Liver (tissue), 3 donors: ENCODE data around the gene FITM2.

Experiments
- EGR1 ChIP-seq, 2 donors: IDR thresholded peaks; 2 replicates each; pipeline ENCODE4 v1.6.1; 2016 to 2018; ENCODE audit warnings: antibody characterized with exemption in 2 of 2, low read depth in 2 of 2
- GABPA ChIP-seq, 2 donors: IDR thresholded peaks in 1 of 2; conservative IDR thresholded peaks in 1 of 2; 2 replicates each; pipeline ENCODE4 v1.6.1; 2016; ENCODE audit warnings: antibody characterized with exemption in 2 of 2, mild to moderate bottlenecking in 1 of 2, moderate library complexity in 1 of 2
- HNF4A ChIP-seq, 2 donors: conservative IDR thresholded peaks; 2 replicates each; pipeline ENCODE4 v1.6.1; 2016; ENCODE audit warnings: antibody characterized with exemption in 2 of 2, mild to moderate bottlenecking in 2 of 2
- JUND ChIP-seq, 2 donors: IDR thresholded peaks; 2 replicates each; pipeline ENCODE4 v1.6.1; 2016; ENCODE audit warnings: antibody characterized with exemption in 2 of 2
- RAD21 ChIP-seq, 2 donors: IDR thresholded peaks; 2 replicates each; pipeline ENCODE4 v1.6.1; 2016; ENCODE audit warnings: antibody characterized with exemption in 2 of 2, mild to moderate bottlenecking in 2 of 2
- RXRA ChIP-seq, 2 donors: IDR thresholded peaks; 2 replicates each; pipeline ENCODE4 v1.6.1; 2017 to 2018; ENCODE audit warnings: antibody characterized with exemption in 2 of 2, mild to moderate bottlenecking in 1 of 2
- TAF1 ChIP-seq: conservative IDR thresholded peaks from 2 replicates; pipeline ENCODE4 v1.6.1; 2016; ENCODE audit warnings: antibody characterized with exemption, mild to moderate bottlenecking
- TF ChIP-seq, protein P1 (sequence below): fragments of 150-350 bp; IDR thresholded peaks from 2 replicates; pipeline ENCODE4 v1.5.1; 2017; ENCODE audit warnings: improper control_type of control experiment, low read depth, low read length; ENCODE audit not compliant: missing input control
- TF ChIP-seq, protein P2 (sequence below): IDR thresholded peaks from 2 replicates; pipeline ENCODE4 v1.6.1; 2016; ENCODE audit warnings: antibody characterized with exemption
- TF ChIP-seq, protein P3 (sequence below): IDR thresholded peaks from 2 replicates; pipeline ENCODE4 v1.6.1; 2016; ENCODE audit warnings: antibody characterized with exemption
- TF ChIP-seq, protein P4 (sequence below): IDR thresholded peaks from 2 replicates; pipeline ENCODE4 v1.6.1; 2016; ENCODE audit warnings: antibody characterized with exemption, mild to moderate bottlenecking
- donor health status: healthy.
- donor health status: healthy.

DNA sequence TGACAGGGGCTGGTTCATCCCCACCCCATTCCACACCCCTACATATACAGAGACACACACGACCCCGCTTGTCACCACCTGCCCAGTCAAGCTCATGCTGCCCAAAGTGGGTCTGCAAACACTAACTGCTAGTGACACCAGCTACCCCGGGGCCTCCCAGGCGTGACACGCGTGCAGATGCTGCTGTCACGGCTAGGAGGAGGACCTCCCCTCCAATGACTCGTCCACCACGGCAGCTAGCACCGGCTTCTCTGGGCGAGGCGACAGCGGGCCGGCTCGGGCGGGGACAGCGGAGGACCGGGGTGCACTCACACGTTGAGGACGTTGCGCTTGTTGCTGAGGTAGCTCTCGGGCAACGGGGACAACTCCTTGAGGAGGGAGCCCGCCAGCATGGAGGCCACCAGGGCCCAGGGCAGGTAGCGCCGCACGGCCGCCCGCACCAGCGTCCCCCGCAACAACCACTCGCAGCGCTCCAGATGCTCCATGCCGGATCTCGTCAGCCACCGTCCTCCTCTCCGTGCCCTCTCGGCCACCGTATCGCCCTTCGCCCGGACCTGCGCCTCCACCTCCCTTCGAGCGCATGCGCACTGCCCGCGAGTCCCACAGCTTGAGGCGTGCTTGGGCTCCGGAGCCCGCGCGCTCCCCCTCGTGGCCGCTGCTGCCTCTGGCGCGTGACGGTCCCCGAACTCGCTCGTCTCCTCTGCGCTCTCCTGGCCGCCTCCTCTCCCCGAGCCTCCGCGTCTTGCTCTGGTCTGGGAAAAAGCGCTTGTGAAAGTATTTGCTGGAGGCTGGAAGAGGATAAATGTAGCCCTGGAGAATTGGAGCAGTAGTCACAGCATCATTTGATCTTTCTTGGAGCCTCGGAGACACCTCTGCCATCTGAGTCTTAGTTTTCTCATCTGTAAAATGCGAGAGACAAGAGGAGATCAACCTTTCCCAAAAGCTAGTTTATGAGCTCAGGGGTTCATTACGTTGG lies at the start of gene FITM2:
- peak; percentile 46 to 70 for TF ChIP-seq HNF4A (conservative IDR thresholded peaks at IDR 0.05)
- TF ChIP-seq, protein P1, sequence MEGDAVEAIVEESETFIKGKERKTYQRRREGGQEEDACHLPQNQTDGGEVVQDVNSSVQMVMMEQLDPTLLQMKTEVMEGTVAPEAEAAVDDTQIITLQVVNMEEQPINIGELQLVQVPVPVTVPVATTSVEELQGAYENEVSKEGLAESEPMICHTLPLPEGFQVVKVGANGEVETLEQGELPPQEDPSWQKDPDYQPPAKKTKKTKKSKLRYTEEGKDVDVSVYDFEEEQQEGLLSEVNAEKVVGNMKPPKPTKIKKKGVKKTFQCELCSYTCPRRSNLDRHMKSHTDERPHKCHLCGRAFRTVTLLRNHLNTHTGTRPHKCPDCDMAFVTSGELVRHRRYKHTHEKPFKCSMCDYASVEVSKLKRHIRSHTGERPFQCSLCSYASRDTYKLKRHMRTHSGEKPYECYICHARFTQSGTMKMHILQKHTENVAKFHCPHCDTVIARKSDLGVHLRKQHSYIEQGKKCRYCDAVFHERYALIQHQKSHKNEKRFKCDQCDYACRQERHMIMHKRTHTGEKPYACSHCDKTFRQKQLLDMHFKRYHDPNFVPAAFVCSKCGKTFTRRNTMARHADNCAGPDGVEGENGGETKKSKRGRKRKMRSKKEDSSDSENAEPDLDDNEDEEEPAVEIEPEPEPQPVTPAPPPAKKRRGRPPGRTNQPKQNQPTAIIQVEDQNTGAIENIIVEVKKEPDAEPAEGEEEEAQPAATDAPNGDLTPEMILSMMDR = peak; percentile 94
- TF ChIP-seq RAD21 (IDR thresholded peaks at IDR 0.05) = peak; percentile 86 to 94
- TF ChIP-seq, protein P2, sequence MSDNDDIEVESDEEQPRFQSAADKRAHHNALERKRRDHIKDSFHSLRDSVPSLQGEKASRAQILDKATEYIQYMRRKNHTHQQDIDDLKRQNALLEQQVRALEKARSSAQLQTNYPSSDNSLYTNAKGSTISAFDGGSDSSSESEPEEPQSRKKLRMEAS = peak; percentile 46
- peak; percentile 9 to 41 for TF ChIP-seq RXRA (IDR thresholded peaks at IDR 0.05)
- TF ChIP-seq, protein P3, sequence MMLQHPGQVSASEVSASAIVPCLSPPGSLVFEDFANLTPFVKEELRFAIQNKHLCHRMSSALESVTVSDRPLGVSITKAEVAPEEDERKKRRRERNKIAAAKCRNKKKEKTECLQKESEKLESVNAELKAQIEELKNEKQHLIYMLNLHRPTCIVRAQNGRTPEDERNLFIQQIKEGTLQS = no peak
- TF ChIP-seq JUND (IDR thresholded peaks at IDR 0.05) = no peak
- peak in 1 of 2 donors; percentile 74 for TF ChIP-seq GABPA (IDR thresholded peaks at IDR 0.05 in 1 of 2, conservative IDR thresholded peaks at IDR 0.05 in 1 of 2)
- TF ChIP-seq, protein P4, sequence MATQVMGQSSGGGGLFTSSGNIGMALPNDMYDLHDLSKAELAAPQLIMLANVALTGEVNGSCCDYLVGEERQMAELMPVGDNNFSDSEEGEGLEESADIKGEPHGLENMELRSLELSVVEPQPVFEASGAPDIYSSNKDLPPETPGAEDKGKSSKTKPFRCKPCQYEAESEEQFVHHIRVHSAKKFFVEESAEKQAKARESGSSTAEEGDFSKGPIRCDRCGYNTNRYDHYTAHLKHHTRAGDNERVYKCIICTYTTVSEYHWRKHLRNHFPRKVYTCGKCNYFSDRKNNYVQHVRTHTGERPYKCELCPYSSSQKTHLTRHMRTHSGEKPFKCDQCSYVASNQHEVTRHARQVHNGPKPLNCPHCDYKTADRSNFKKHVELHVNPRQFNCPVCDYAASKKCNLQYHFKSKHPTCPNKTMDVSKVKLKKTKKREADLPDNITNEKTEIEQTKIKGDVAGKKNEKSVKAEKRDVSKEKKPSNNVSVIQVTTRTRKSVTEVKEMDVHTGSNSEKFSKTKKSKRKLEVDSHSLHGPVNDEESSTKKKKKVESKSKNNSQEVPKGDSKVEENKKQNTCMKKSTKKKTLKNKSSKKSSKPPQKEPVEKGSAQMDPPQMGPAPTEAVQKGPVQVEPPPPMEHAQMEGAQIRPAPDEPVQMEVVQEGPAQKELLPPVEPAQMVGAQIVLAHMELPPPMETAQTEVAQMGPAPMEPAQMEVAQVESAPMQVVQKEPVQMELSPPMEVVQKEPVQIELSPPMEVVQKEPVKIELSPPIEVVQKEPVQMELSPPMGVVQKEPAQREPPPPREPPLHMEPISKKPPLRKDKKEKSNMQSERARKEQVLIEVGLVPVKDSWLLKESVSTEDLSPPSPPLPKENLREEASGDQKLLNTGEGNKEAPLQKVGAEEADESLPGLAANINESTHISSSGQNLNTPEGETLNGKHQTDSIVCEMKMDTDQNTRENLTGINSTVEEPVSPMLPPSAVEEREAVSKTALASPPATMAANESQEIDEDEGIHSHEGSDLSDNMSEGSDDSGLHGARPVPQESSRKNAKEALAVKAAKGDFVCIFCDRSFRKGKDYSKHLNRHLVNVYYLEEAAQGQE = no peak
- TF ChIP-seq EGR1 (IDR thresholded peaks at IDR 0.05; ENCODE audit: low read depth in 2 of 2) = no peak
- TF ChIP-seq TAF1 = no peak
